ENCODE results near the gene NTM. TPM values are rescaled to one million over a fixed set of nuclear protein-coding genes. Genes with fewer than 3 reads are reported as not detected.

NTM gene
- total RNA-seq, 1 donor from 2014 or later = 4.3 TPM

- Mint-ChIP-seq H3K9me3 (ENCODE audit: low read depth) (peaks cover 3% of the 10 kb centered on the region), H3K4me3 (ENCODE audit: low read depth) (no peak overlapping the region), H3K27ac (no peak overlapping the region), H3K36me3 (ENCODE audit: insufficient read depth) (no peaks in the 10 kb centered on the region), H3K27me3 (peaks cover 36% of the 10 kb centered on the region), H3K4me1 (ENCODE audit: low read depth) (no peaks in the 10 kb centered on the region)
- no peak for TF ChIP-seq CTCF (IDR thresholded peaks at IDR 0.05; ENCODE audit: unreplicated experiment)
- DNase-seq (ENCODE audit: low spot score, unreplicated experiment) = no peak
Measured at GRCh38 chr11:131980888-131981668, 610.7 kb downstream of the NTM start.

DNA sequence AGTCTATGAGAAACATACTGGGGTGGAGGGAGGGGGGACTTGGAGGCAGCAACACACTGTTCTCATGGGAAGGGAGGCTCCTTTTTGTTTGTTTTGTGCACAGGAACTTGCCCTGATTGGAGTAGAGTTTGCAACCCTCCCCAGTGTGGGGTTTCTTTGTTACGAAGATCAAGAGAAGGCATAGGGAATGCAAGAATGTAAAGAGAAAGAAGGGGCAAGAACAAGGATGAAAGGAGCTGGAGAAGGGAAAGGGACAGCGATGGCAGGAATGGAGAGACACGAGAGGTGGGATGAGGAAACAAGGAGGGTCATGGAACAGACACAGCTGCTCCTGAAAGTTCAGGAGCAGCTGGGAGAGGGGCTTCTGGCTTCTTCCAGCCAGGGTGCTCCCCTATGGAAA lies 611.7 kb downstream of the NTM start:
- Mint-ChIP-seq H3K36me3 (ENCODE audit: insufficient read depth) (no peaks in the 10 kb centered on the region), H3K27me3 (peaks cover 30% of the 10 kb centered on the region), H3K4me3 (ENCODE audit: low read depth) (no peak overlapping the region), H3K27ac (peak overlapping the region; percentile 75), H3K4me1 (ENCODE audit: low read depth) (no peaks in the 10 kb centered on the region), H3K9me3 (ENCODE audit: low read depth) (peaks cover 3% of the 10 kb centered on the region)
- TF ChIP-seq CTCF (IDR thresholded peaks at IDR 0.05; ENCODE audit: unreplicated experiment) = no peak
- no peak for DNase-seq (ENCODE audit: low spot score, unreplicated experiment)

- peaks cover 3% of the 10 kb centered on the region for H3K9me3 Mint-ChIP-seq (ENCODE audit: low read depth)
- H3K36me3 Mint-ChIP-seq (ENCODE audit: insufficient read depth) = no peaks in the 10 kb centered on the region
- no peak for DNase-seq (ENCODE audit: low spot score, unreplicated experiment)
- no peak overlapping the region for H3K27ac Mint-ChIP-seq
- H3K4me3 Mint-ChIP-seq (ENCODE audit: low read depth) = no peak overlapping the region
- H3K27me3 Mint-ChIP-seq = peaks cover 7% of the 10 kb centered on the region
- no peak for TF ChIP-seq CTCF (IDR thresholded peaks at IDR 0.05; ENCODE audit: unreplicated experiment)
- H3K4me1 Mint-ChIP-seq (ENCODE audit: low read depth) = peaks cover 3% of the 10 kb centered on the region
Measured at GRCh38 chr11:131985846-131986301, 615.5 kb downstream of the NTM start.

DNA sequence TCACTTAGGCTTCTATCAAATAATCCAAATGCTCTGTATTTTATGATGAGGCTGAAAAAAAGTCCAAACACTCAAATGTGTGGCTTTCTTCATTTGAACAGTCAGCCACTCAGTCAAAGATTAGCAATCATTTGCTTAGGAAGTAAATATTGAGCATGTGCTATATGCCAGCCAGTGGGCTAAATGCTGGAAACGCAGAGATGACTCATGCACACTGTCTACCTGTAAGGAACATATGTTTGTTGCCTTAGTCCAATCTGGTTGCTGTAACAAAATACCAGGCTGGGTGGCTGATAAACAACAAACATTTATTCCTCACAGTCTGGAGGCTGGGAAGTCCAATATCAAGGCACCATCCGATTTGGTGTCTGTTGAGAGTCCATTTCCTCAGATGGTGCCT lies 617.3 kb downstream of the NTM start:
- Mint-ChIP-seq H3K36me3 (ENCODE audit: insufficient read depth) (no peaks in the 10 kb centered on the region), H3K4me3 (ENCODE audit: low read depth) (no peak overlapping the region), H3K27ac (no peak overlapping the region), H3K9me3 (ENCODE audit: low read depth) (peaks cover 3% of the 10 kb centered on the region), H3K4me1 (ENCODE audit: low read depth) (peaks cover 3% of the 10 kb centered on the region), H3K27me3 (no peaks in the 10 kb centered on the region)
- no peak for DNase-seq (ENCODE audit: low spot score, unreplicated experiment)
- TF ChIP-seq CTCF (IDR thresholded peaks at IDR 0.05; ENCODE audit: unreplicated experiment) = no peak

- TF ChIP-seq CTCF (IDR thresholded peaks at IDR 0.05; ENCODE audit: unreplicated experiment) = no peak
- Mint-ChIP-seq H3K9me3 (ENCODE audit: low read depth) (peaks cover 4% of the 10 kb centered on the region), H3K4me1 (ENCODE audit: low read depth) (peaks cover 3% of the 10 kb centered on the region), H3K27me3 (no peaks in the 10 kb centered on the region), H3K27ac (no peak overlapping the region), H3K4me3 (ENCODE audit: low read depth) (no peak overlapping the region), H3K36me3 (ENCODE audit: insufficient read depth) (no peaks in the 10 kb centered on the region)
- no peak for DNase-seq (ENCODE audit: low spot score, unreplicated experiment)
Measured at GRCh38 chr11:131991606-131992005, 621.2 kb downstream of the NTM start.
